Ishikawa (cell line): Measurements from ENCODE around the gene DLEC1.

Experiments used
- CEBPB ChIP-seq: IDR thresholded peaks from 2 replicates; pipeline ENCODE4 v1.6.1; 2012
- CREB1 ChIP-seq: IDR thresholded peaks from 2 replicates; pipeline ENCODE4 v1.6.1; 2012; ENCODE audit warnings: low read depth
- EGR1 ChIP-seq: IDR thresholded peaks from 2 replicates; pipeline ENCODE4 v1.6.1; 2012
- EP300 ChIP-seq: IDR thresholded peaks from 2 replicates; pipeline ENCODE4 v1.6.1; 2012; ENCODE audit warnings: borderline replicate concordance
- FOXM1 ChIP-seq: IDR thresholded peaks from 2 replicates; pipeline ENCODE4 v1.6.1; 2012; ENCODE audit warnings: low read depth, borderline replicate concordance
- MAX ChIP-seq: IDR thresholded peaks from 2 replicates; pipeline ENCODE4 v1.6.1; 2012
- NFIC ChIP-seq: IDR thresholded peaks from 2 replicates; pipeline ENCODE4 v1.6.1; 2012
- RAD21 ChIP-seq: IDR thresholded peaks from 2 replicates; pipeline ENCODE4 v1.6.1; 2012; ENCODE audit warnings: low read depth
- REST ChIP-seq: IDR thresholded peaks from 2 replicates; pipeline ENCODE4 v1.6.1; 2012; ENCODE audit warnings: low read depth, mild to moderate bottlenecking
- TAF1 ChIP-seq: IDR thresholded peaks from 2 replicates; pipeline ENCODE4 v1.6.1; 2012; ENCODE audit warnings: low read depth, mild to moderate bottlenecking
- TCF12 ChIP-seq: IDR thresholded peaks from 2 replicates; pipeline ENCODE4 v1.6.1; 2012; ENCODE audit warnings: low read depth
- TEAD4 ChIP-seq: IDR thresholded peaks from 2 replicates; pipeline ENCODE4 v1.6.1; 2012
- USF1 ChIP-seq: IDR thresholded peaks from 2 replicates; pipeline ENCODE4 v1.6.1; 2012
- YY1 ChIP-seq: IDR thresholded peaks from 2 replicates; pipeline ENCODE4 v1.6.1; 2012; ENCODE audit warnings: low read depth
- ZBTB7A ChIP-seq: IDR thresholded peaks from 2 replicates; pipeline ENCODE4 v1.6.1; 2012; ENCODE audit warnings: low read depth

DLEC1 gene

GRCh38 chr3:38143511-38143910 lies 104.5 kb downstream of the DLEC1 start:
- TF ChIP-seq TEAD4 (no peak), EP300 (no peak), RAD21 (no peak), REST (no peak), FOXM1 (no peak), ZBTB7A (no peak), TCF12 (no peak), TAF1 (no peak), CREB1 (no peak), MAX (no peak), USF1 (no peak), CEBPB (no peak), NFIC (no peak), YY1 (no peak)

- no peak for TF ChIP-seq TEAD4
- TF ChIP-seq NFIC, result no peak
- TF ChIP-seq FOXM1, result no peak
- no peak for TF ChIP-seq CREB1
- no peak for TF ChIP-seq CEBPB
- no peak for TF ChIP-seq TCF12
- TF ChIP-seq ZBTB7A, result no peak
- no peak for TF ChIP-seq TAF1
- no peak for TF ChIP-seq EP300
- TF ChIP-seq USF1, result no peak
- TF ChIP-seq REST, result no peak
- TF ChIP-seq MAX, result no peak
- TF ChIP-seq YY1, result no peak
- no peak for TF ChIP-seq RAD21
- TF ChIP-seq EGR1, result no peak
Observed at GRCh38 chr3:38146504-38146903, 107.5 kb downstream of the DLEC1 start.

- TF ChIP-seq TAF1, result no peak
- TF ChIP-seq TCF12, result no peak
- TF ChIP-seq MAX, result no peak
- no peak for TF ChIP-seq NFIC
- TF ChIP-seq USF1, result no peak
- no peak for TF ChIP-seq RAD21
- no peak for TF ChIP-seq FOXM1
Observed at GRCh38 chr3:38147421-38147820, 108.4 kb downstream of the DLEC1 start.

GRCh38 chr3:38148311-38148882 lies 109.4 kb downstream of the DLEC1 start:
- TF ChIP-seq CEBPB (no peak), CREB1 (no peak), USF1 (no peak), YY1 (no peak), EP300 (no peak), TCF12 (no peak)

- TF ChIP-seq USF1, result no peak
- no peak for TF ChIP-seq TEAD4
- no peak for TF ChIP-seq TCF12
- TF ChIP-seq RAD21, result no peak
- no peak for TF ChIP-seq MAX
- TF ChIP-seq NFIC, result no peak
- no peak for TF ChIP-seq REST
- no peak for TF ChIP-seq CEBPB
- no peak for TF ChIP-seq FOXM1
- no peak for TF ChIP-seq ZBTB7A
- TF ChIP-seq EGR1, result no peak
- no peak for TF ChIP-seq EP300
- TF ChIP-seq CREB1, result no peak
- no peak for TF ChIP-seq TAF1
- TF ChIP-seq YY1, result no peak
Observed at GRCh38 chr3:38149708-38150107, 110.7 kb downstream of the DLEC1 start.
